Suprapubic skin (tissue), 4 donors: Measurements from ENCODE around the gene ELL.

Experiments used
- CTCF ChIP-seq, 2 donors: fragments of 200-600 bp in 1 of 2; fragments of 450-650 bp in 1 of 2; sonication (generic) in 1 of 2; IDR thresholded peaks; one replicate each; pipeline ENCODE4 v1.5.1; 2016 to 2019; ENCODE audit warnings: antibody characterized with exemption in 2 of 2, mild to moderate bottlenecking in 1 of 2, moderate library complexity in 1 of 2
- POLR2A ChIP-seq, 2 donors: fragments of 450-650 bp; IDR thresholded peaks; one replicate each; pipeline ENCODE4 v1.6.1; 2017; ENCODE audit warnings: antibody characterized with exemption in 2 of 2, mild to moderate bottlenecking in 2 of 2, moderate library complexity in 2 of 2
- POLR2AphosphoS5 ChIP-seq, 3 donors: sonication (generic); formaldehyde crosslinking; IDR thresholded peaks; one replicate each; pipeline ENCODE4 v1.6.1; 2017; ENCODE audit warnings: antibody characterized with exemption in 3 of 3

DNA sequence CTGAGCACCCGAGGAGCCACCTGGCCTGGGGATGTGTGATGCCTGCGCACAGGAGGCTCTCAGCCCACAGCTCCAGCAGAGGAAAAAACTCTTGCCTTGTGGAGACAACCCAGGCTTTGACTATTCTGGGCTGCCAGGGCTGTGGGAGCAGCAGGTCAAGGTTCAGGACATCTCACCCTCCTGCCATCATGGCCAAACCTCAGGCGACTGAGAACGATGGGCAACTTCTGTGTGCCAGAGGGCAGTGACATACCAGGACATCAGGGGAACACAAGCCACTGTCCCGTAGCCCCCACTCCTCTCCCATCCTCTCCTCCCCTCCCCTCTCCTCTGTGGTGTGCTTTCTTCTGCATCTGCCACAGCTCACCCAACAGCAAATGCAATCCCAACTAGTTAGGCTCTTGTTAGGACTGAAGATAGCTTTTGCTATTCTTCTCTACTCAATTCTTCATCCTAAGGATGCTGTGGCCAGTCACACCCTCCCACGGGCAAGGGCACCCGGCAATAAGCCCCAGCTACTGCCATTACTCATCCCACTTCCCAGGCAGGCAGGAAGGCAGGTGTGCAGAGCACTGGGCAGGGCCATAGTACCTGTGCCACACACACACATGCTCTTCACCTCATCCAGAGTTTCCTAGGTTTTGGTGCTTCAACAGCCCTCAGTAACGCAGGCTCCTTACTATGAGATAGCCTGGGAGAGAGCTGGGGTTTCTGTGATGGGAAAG is 16.8 kb downstream of the ELL start:
- no peak for TF ChIP-seq CTCF (IDR thresholded peaks at IDR 0.05)
- TF ChIP-seq POLR2AphosphoS5 (IDR thresholded peaks at IDR 0.05), result no peak
- TF ChIP-seq POLR2A (IDR thresholded peaks at IDR 0.05), result no peak
